H1 (cell line): ENCODE data around the gene CHRNA1. TPM values are rescaled to one million over a fixed set of nuclear protein-coding genes. Genes with fewer than 3 reads are reported as not detected.

Experiments used
- CTCF ChIA-PET: fragments of 300-600 bp; sonication (Branson Sonifier 250); formaldehyde crosslinking; loops from one replicate; lab custom pipeline; 2021; ENCODE audit not compliant: partially characterized antibody; lab: Charles Lee
- POLR2A ChIA-PET: fragments of 300-600 bp; sonication (Branson Sonifier 250); formaldehyde crosslinking; loops from one replicate; lab custom pipeline; 2021; ENCODE audit warnings: inconsistent platforms; ENCODE audit not compliant: partially characterized antibody; lab: Charles Lee
- DNase-seq, 2 experiments: peaks; one replicate each; pipeline versions ENCODE4 v3.0.0 to v3.0.0-alpha.2; 2010 to 2022; ENCODE audit warnings: low spot score in 2 of 2, low read depth in 1 of 2, mixed read lengths in 1 of 2
- FAIRE-seq: peaks from 2 replicates; lab custom pipeline; 2011; peaks lifted over from hg19 to GRCh38; lab: Jason Lieb, UNC
- H2AFZ ChIP-seq: 2 replicates; pipeline ENCODE4 v1.8.1; 2012; ENCODE audit warnings: low read length, inconsistent platforms
- H2AK5ac ChIP-seq: 2 replicates; pipeline ENCODE4 v1.6.1; 2013; ENCODE audit warnings: low read depth, low read length
- H2BK120ac ChIP-seq: replicated peaks from 2 replicates; pipeline ENCODE3; 2013; ENCODE audit warnings: low read depth, low read length, inconsistent platforms
- H2BK12ac ChIP-seq: 2 replicates; pipeline ENCODE4 v1.6.1; 2013; ENCODE audit warnings: low read depth, low read length
- H2BK15ac ChIP-seq: 2 replicates; pipeline ENCODE4 v1.6.1; 2013; ENCODE audit warnings: low read length
- H2BK20ac ChIP-seq: 2 replicates; pipeline ENCODE4 v1.6.1; 2013; ENCODE audit warnings: low read length
- H2BK5ac ChIP-seq: 2 replicates; pipeline ENCODE4 v1.6.1; 2013; ENCODE audit warnings: low read depth, low read length
- H3K14ac ChIP-seq: 2 replicates; pipeline ENCODE4 v1.6.1; 2013; ENCODE audit warnings: inconsistent platforms; ENCODE audit not compliant: insufficient read length
- H3K18ac ChIP-seq: 2 replicates; pipeline ENCODE4 v1.6.1; 2013; ENCODE audit warnings: low read length; ENCODE audit errors: extremely low read depth
- H3K23ac ChIP-seq: 2 replicates; pipeline ENCODE4 v1.6.1; 2013; ENCODE audit warnings: inconsistent platforms; ENCODE audit not compliant: insufficient read length
- H3K23me2 ChIP-seq: 2 replicates; pipeline ENCODE4 v1.6.1; 2013; ENCODE audit warnings: low read depth, low read length
- H3K27ac ChIP-seq: 2 replicates; pipeline ENCODE4 v1.6.1; 2011; ENCODE audit warnings: low read depth, low read length, inconsistent platforms
- H3K27me3 ChIP-seq, 4 experiments: replicated peaks in 1 of 4; 1 replicate in 1 of 4; 2 replicates in 3 of 4; pipeline versions ENCODE4 v1.6.1 to v1.8.1; 2011 to 2013; ENCODE audit warnings: low read length in 3 of 4, mild to moderate bottlenecking in 3 of 4, inconsistent platforms in 2 of 4, mixed read lengths in 2 of 4, moderate library complexity in 1 of 4; ENCODE audit not compliant: control insufficient read depth in 3 of 4, insufficient read depth in 3 of 4; ENCODE audit errors: extremely low read depth in 1 of 4
- H3K36me3 ChIP-seq, 4 experiments: 2 replicates each; pipeline versions ENCODE4 v1.6.1 to v1.8.1; 2011 to 2013; ENCODE audit warnings: mild to moderate bottlenecking in 4 of 4, low read length in 3 of 4, moderate library complexity in 2 of 4, control low read depth in 1 of 4, inconsistent platforms in 1 of 4; ENCODE audit not compliant: insufficient read depth in 4 of 4, control insufficient read depth in 2 of 4
- H3K4ac ChIP-seq: replicated peaks from 2 replicates; pipeline ENCODE3; 2013; ENCODE audit warnings: low read length, low read depth, mixed read lengths, inconsistent platforms; ENCODE audit not compliant: insufficient read length
- H3K4me1 ChIP-seq, 4 experiments: replicated peaks in 1 of 4; 1 replicate in 1 of 4; 2 replicates in 3 of 4; pipeline versions ENCODE4 v1.6.1 to v1.8.1; 2011 to 2013; ENCODE audit warnings: low read length in 3 of 4, inconsistent platforms in 2 of 4, mixed read lengths in 1 of 4; ENCODE audit not compliant: insufficient read depth in 4 of 4, control insufficient read depth in 3 of 4
- H3K4me2 ChIP-seq, 2 experiments: 2 replicates each; pipeline versions ENCODE4 v1.6.1 to v1.8.1; 2011 to 2013; ENCODE audit warnings: low read depth in 2 of 2, low read length in 2 of 2, control low read depth in 1 of 2, inconsistent platforms in 1 of 2, mild to moderate bottlenecking in 1 of 2; ENCODE audit not compliant: insufficient read depth in 1 of 2
- H3K4me3 ChIP-seq, 4 experiments: fragments of 200-600, 300-600 bp in 1 of 4; sonication (generic), shearing (Covaris generic), sonication (Bioruptor Twin) in 1 of 4; 2 replicates each; pipeline versions ENCODE4 v1.5.1 to v1.8.1; 2011 to 2016; ENCODE audit warnings: low read length in 4 of 4, low read depth in 3 of 4, control low read depth in 2 of 4, inconsistent platforms in 2 of 4, mild to moderate bottlenecking in 2 of 4, mixed read lengths in 1 of 4, moderate library complexity in 1 of 4; ENCODE audit not compliant: insufficient read depth in 2 of 4; ENCODE audit errors: extremely low read depth in 1 of 4
- H3K56ac ChIP-seq: replicated peaks from 2 replicates; pipeline ENCODE3; 2013; ENCODE audit warnings: low read depth, mild to moderate bottlenecking, mixed read lengths, low read length, inconsistent platforms; ENCODE audit not compliant: insufficient read length
- H3K79me1 ChIP-seq: 2 replicates; pipeline ENCODE4 v1.6.1; 2013; ENCODE audit warnings: low read depth, low read length, control low read depth
- H3K79me2 ChIP-seq, 2 experiments: 2 replicates each; pipeline versions ENCODE4 v1.6.1 to v1.8.1; 2012 to 2013; ENCODE audit warnings: low read length in 2 of 2, mild to moderate bottlenecking in 2 of 2, inconsistent platforms in 1 of 2; ENCODE audit not compliant: insufficient read depth in 2 of 2, control insufficient read depth in 1 of 2
- H3K9ac ChIP-seq, 4 experiments: replicated peaks in 1 of 4; 1 replicate in 1 of 4; 2 replicates in 3 of 4; pipeline versions ENCODE4 v1.6.1 to v1.8.1; 2011 to 2013; ENCODE audit warnings: low read depth in 3 of 4, low read length in 3 of 4, control low read depth in 2 of 4, mild to moderate bottlenecking in 2 of 4, moderate library complexity in 2 of 4, inconsistent platforms in 1 of 4; ENCODE audit errors: extremely low read depth in 1 of 4
- H3K9me3 ChIP-seq, 2 experiments: 2 replicates each; pipeline versions ENCODE4 v1.6.1 to v1.8.1; 2012 to 2013; ENCODE audit warnings: mild to moderate bottlenecking in 2 of 2, moderate library complexity in 2 of 2, control low read depth in 1 of 2, inconsistent platforms in 1 of 2, low read depth in 1 of 2, low read length in 1 of 2, mixed read lengths in 1 of 2; ENCODE audit not compliant: insufficient read depth in 2 of 2
- H4K20me1 ChIP-seq, 2 experiments: replicated peaks in 1 of 2; 2 replicates each; pipeline versions ENCODE3 to v1.8.1; 2011 to 2013; ENCODE audit warnings: inconsistent platforms in 2 of 2, low read length in 2 of 2, mild to moderate bottlenecking in 1 of 2; ENCODE audit not compliant: insufficient read depth in 2 of 2, control insufficient read depth in 1 of 2
- H4K5ac ChIP-seq: 2 replicates; pipeline ENCODE4 v1.6.1; 2013; ENCODE audit warnings: low read length, low read depth, mixed read lengths, inconsistent platforms; ENCODE audit not compliant: insufficient read length
- H4K8ac ChIP-seq: 2 replicates; pipeline ENCODE4 v1.8.0; 2013; ENCODE audit warnings: mild to moderate bottlenecking, moderate library complexity, low read length, inconsistent platforms; ENCODE audit not compliant: insufficient read depth; ENCODE audit errors: extremely low read depth
- H4K91ac ChIP-seq: replicated peaks from 2 replicates; pipeline ENCODE3; 2013; ENCODE audit warnings: low read length, mixed read lengths, inconsistent platforms; ENCODE audit not compliant: insufficient read length
- BACH1 ChIP-seq: IDR thresholded peaks from 2 replicates; pipeline ENCODE4 v1.6.1; 2012; ENCODE audit warnings: low read length, improper control_type of control experiment
- BRCA1 ChIP-seq: IDR thresholded peaks from 2 replicates; pipeline ENCODE4 v1.6.1; 2012; ENCODE audit warnings: low read depth, low read length, improper control_type of control experiment
- CHD1 ChIP-seq: IDR thresholded peaks from 2 replicates; pipeline ENCODE4 v1.6.1; 2012; ENCODE audit warnings: low read depth, low read length, improper control_type of control experiment
- CTBP2 ChIP-seq: IDR thresholded peaks from 2 replicates; pipeline ENCODE4 v1.7.0; 2011; ENCODE audit warnings: borderline replicate concordance, mild to moderate bottlenecking, moderate library complexity, mixed read lengths, low read length; ENCODE audit not compliant: insufficient read depth, insufficient read length
- PHF8 ChIP-seq: fragments of 200-600 bp; sonication (generic); conservative IDR thresholded peaks from 2 replicates; pipeline ENCODE4 v1.7.1; 2012; ENCODE audit warnings: low read depth, mild to moderate bottlenecking, inconsistent platforms, low read length, moderate library complexity
- RAD21 ChIP-seq, 2 experiments: IDR thresholded peaks in 1 of 2; conservative IDR thresholded peaks in 1 of 2; 2 replicates each; pipeline ENCODE4 v1.6.1; 2011; ENCODE audit warnings: low read depth in 2 of 2, low read length in 2 of 2, improper control_type of control experiment in 1 of 2, inconsistent platforms in 1 of 2, mild to moderate bottlenecking in 1 of 2, moderate library complexity in 1 of 2
- SRF ChIP-seq: IDR thresholded peaks from 2 replicates; pipeline ENCODE4 v1.6.1; 2011; ENCODE audit warnings: mild to moderate bottlenecking, low read depth, low read length, moderate library complexity
- TCF12 ChIP-seq: IDR thresholded peaks from 2 replicates; pipeline ENCODE4 v1.6.1; 2011; ENCODE audit warnings: low read depth, mild to moderate bottlenecking, low read length
- WGBS, 2 experiments: shearing (Covaris generic) in 1 of 2; methylation state at CpG; one replicate each; pipeline versions ENCODE4 v1.1.6 to v1.1.7; 2013 to 2015; ENCODE audit warnings: low lambda C conversion rate in 2 of 2, mixed read lengths in 2 of 2, inconsistent platforms in 1 of 2, low coverage in 1 of 2, missing lambda C conversion rate in 1 of 2; ENCODE audit not compliant: insufficient replicate concordance in 2 of 2, insufficient coverage in 1 of 2, insufficient read length in 1 of 2; ENCODE audit errors: extremely low coverage in 1 of 2, missing lambda C conversion rate in 1 of 2; 5-methylcytosine and 5-hydroxymethylcytosine counted together
- polyA plus RNA-seq, 7 experiments: library from polyadenylated mRNA; depleted of rRNA in 3 of 7; stranded (reverse) in 5 of 7; unstranded in 2 of 7; fragments of >200 nt in 5 of 7; fragments of 200-250 nt in 2 of 7; gene quantifications; 1 replicate in 5 of 7; 2 replicates in 1 of 7; 4 replicates in 1 of 7; pipeline versions ENCODE4 v1.2.1 to v1.2.3, GENCODE V29; 2011 to 2013; ENCODE audit warnings: missing spikeins in 2 of 7, mixed read lengths in 2 of 7
- total RNA-seq: library from RNA; stranded (reverse); fragmentation: NEBNext Ultra II Directional; extraction: Animal tissue kit (Norgen Biotek cat#: 25700); gene quantifications from 2 replicates; pipeline ENCODE4 v1.2.1, GENCODE V29; 2021
- TF ChIP-seq, protein P1 (sequence below), 3 experiments: IDR thresholded peaks; 1 replicate in 2 of 3; 2 replicates in 1 of 3; pipeline versions ENCODE4 v1.5.1 to v1.6.1; 2011; ENCODE audit warnings: low read length in 3 of 3, mild to moderate bottlenecking in 3 of 3, inconsistent platforms in 2 of 3, low read depth in 1 of 3, moderate library complexity in 1 of 3; ENCODE audit not compliant: insufficient read depth in 1 of 3; ENCODE audit errors: control extremely low read depth in 1 of 3

CHRNA1 gene
- total and polyA plus RNA-seq, 2 of the 8 experiments (the other 6 are each of a cell fraction or from before 2014, with no cell fraction given), result 0.11 to 0.15 TPM

- no peak overlapping the region for H2AK5ac ChIP-seq
- POLR2A ChIA-PET, result no interaction called here
- no peak overlapping the region for H4K91ac ChIP-seq
- TF ChIP-seq PHF8, result no peak
- TF ChIP-seq CTBP2, result no peak
- no peak for TF ChIP-seq BRCA1
- no peak for TF ChIP-seq BACH1
- TF ChIP-seq RAD21 (IDR thresholded peaks at IDR 0.05 in 1 of 2, conservative IDR thresholded peaks at IDR 0.05 in 1 of 2; ENCODE audit: low read depth in 2 of 2, low read length in 2 of 2), result 0 out of 4 replicates have a peak, but pooled peaks of 1 of the 2 experiments have one; percentile 14
- no peak for TF ChIP-seq CHD1
- no peak for TF ChIP-seq SRF
- TF ChIP-seq, protein P1, sequence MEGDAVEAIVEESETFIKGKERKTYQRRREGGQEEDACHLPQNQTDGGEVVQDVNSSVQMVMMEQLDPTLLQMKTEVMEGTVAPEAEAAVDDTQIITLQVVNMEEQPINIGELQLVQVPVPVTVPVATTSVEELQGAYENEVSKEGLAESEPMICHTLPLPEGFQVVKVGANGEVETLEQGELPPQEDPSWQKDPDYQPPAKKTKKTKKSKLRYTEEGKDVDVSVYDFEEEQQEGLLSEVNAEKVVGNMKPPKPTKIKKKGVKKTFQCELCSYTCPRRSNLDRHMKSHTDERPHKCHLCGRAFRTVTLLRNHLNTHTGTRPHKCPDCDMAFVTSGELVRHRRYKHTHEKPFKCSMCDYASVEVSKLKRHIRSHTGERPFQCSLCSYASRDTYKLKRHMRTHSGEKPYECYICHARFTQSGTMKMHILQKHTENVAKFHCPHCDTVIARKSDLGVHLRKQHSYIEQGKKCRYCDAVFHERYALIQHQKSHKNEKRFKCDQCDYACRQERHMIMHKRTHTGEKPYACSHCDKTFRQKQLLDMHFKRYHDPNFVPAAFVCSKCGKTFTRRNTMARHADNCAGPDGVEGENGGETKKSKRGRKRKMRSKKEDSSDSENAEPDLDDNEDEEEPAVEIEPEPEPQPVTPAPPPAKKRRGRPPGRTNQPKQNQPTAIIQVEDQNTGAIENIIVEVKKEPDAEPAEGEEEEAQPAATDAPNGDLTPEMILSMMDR (IDR thresholded peaks at IDR 0.05; ENCODE audit: control extremely low read depth in 1 of 3, insufficient read depth in 1 of 3, low read depth in 1 of 3, low read length in 3 of 3), result peak; percentile 22 to 44 (median 23); a peak in 3 of 4 replicates
- no peak for TF ChIP-seq TCF12
- TF ChIP-seq, all 59 proteins: peak for 2
- Histone ChIP-seq H3K79me1 (no peaks in the 10 kb centered on the region), H3K27ac (no peak overlapping the region), H2BK12ac (no peak overlapping the region), H3K27me3 (no peaks in the 10 kb centered on the region), H3K18ac (no peak overlapping the region), H3K23me2 (no peaks in the 10 kb centered on the region), H4K5ac (no peak overlapping the region), H2BK15ac (no peak overlapping the region), H3K79me2 (no peaks in the 10 kb centered on the region), H2BK120ac (no peak overlapping the region), H4K8ac (no peak overlapping the region), H3K14ac (no peak overlapping the region), H2BK5ac (no peak overlapping the region), H2BK20ac (no peak overlapping the region), H2AFZ (no peak overlapping the region), H3K56ac (no peak overlapping the region), H3K23ac (no peak overlapping the region), H3K4me3 (no peak overlapping the region), H3K9ac (no peak overlapping the region), H3K9me3 (no peaks in the 10 kb centered on the region), H4K20me1 (no peaks in the 10 kb centered on the region), H3K4ac (no peak overlapping the region), H3K4me2 (no peak overlapping the region), H3K4me1 (no peaks in the 10 kb centered on the region), H3K36me3 (no peaks in the 10 kb centered on the region)
- WGBS, 2 experiments, result 71% methylated on average over 4 of the region's 4 CpGs; no CpG with 5 or more reads in 1 of the 2 experiments
- CTCF ChIA-PET, result interaction anchor here (0.6 to 2.1 kb wide), 18 partner anchors 9 to 560 kb away, joined by 3 to 17 read pairs (median 3); no protein-coding TSS in a partner anchor
- FAIRE-seq, result no peak
- no peak for DNase-seq
These were observed 59.0 kb downstream of the CHRNA1 start for GRCh38 chr2:174705321-174705720.
